Measurements from ENCODE around the gene TSPAN17.

Gene TSPAN17

DNA sequence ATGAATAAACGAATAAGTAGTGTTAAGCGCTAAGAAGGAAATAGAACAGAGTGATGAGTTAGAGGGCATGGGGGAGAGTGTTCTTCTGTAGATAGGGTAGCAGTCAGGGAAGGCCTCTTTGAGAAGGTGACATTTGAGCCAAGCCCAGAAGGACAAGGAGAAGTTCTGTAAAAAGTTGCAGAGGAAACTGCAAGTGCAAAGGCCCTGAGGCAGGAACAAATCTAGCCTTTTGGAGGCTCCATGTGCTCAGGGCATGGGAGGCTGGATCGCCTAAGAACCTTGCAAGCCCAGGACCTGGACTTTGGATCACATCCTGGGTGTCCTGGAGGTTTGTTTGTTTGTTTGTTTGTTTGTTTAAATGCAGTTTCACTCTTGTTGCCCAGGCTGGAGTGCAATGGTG is 8.8 kb upstream of the TSPAN17 start:
- no peak for TF ChIP-seq CEBPB (IDR thresholded peaks at IDR 0.05)
- TF ChIP-seq TCF12 (IDR thresholded peaks at IDR 0.05; ENCODE audit: low read depth) = no peak
- no peak for TF ChIP-seq TEAD4 (IDR thresholded peaks at IDR 0.05)
- no peak for TF ChIP-seq REST (IDR thresholded peaks at IDR 0.05; ENCODE audit: low read depth)
- no peak for TF ChIP-seq TAF1 (IDR thresholded peaks at IDR 0.05; ENCODE audit: low read depth)
- TF ChIP-seq, protein P1, sequence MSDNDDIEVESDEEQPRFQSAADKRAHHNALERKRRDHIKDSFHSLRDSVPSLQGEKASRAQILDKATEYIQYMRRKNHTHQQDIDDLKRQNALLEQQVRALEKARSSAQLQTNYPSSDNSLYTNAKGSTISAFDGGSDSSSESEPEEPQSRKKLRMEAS (IDR thresholded peaks at IDR 0.05) = no peak
- no peak for TF ChIP-seq EP300 (IDR thresholded peaks at IDR 0.05; ENCODE audit: borderline replicate concordance)
- TF ChIP-seq RAD21 (IDR thresholded peaks at IDR 0.05; ENCODE audit: low read depth) = no peak
- TF ChIP-seq, protein P2, sequence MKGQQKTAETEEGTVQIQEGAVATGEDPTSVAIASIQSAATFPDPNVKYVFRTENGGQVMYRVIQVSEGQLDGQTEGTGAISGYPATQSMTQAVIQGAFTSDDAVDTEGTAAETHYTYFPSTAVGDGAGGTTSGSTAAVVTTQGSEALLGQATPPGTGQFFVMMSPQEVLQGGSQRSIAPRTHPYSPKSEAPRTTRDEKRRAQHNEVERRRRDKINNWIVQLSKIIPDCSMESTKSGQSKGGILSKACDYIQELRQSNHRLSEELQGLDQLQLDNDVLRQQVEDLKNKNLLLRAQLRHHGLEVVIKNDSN (IDR thresholded peaks at IDR 0.05) = no peak
- TF ChIP-seq NFIC (IDR thresholded peaks at IDR 0.05) = no peak
- no peak for TF ChIP-seq EGR1 (IDR thresholded peaks at IDR 0.05)
- no peak for TF ChIP-seq YY1 (IDR thresholded peaks at IDR 0.05; ENCODE audit: low read depth)
- no peak for TF ChIP-seq CREB1 (IDR thresholded peaks at IDR 0.05; ENCODE audit: low read depth)
- no peak for TF ChIP-seq ZBTB7A (IDR thresholded peaks at IDR 0.05; ENCODE audit: low read depth)
- no peak for TF ChIP-seq FOXM1 (IDR thresholded peaks at IDR 0.05; ENCODE audit: borderline replicate concordance, low read depth)

DNA sequence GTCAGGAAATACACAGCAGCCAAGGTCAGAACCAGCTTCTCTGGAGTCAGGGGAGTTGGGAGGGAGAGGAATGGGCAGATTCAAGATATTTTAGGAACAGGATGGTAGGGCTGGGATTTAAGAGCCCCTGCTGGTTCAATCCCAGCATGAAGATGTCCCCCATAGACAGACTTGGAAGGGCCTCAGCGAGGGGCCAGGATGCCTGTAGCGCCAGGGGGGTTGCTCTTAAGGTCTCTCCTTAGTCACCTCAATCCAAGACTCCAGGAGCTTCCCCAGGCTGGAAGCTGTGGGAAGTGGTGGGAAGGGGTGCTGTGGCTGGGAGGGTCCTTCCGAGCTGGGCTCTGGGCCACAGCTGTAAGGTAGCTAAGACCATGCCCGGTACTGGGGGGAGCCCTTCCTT is 8.1 kb upstream of the TSPAN17 start:
- TF ChIP-seq FOXM1 (IDR thresholded peaks at IDR 0.05; ENCODE audit: borderline replicate concordance, low read depth) (no peak), ZBTB7A (IDR thresholded peaks at IDR 0.05; ENCODE audit: low read depth) (no peak), EGR1 (IDR thresholded peaks at IDR 0.05) (no peak), REST (IDR thresholded peaks at IDR 0.05; ENCODE audit: low read depth) (no peak), CEBPB (IDR thresholded peaks at IDR 0.05) (no peak), YY1 (IDR thresholded peaks at IDR 0.05; ENCODE audit: low read depth) (no peak), EP300 (IDR thresholded peaks at IDR 0.05; ENCODE audit: borderline replicate concordance) (no peak), CREB1 (IDR thresholded peaks at IDR 0.05; ENCODE audit: low read depth) (no peak), NFIC (IDR thresholded peaks at IDR 0.05) (no peak), RAD21 (IDR thresholded peaks at IDR 0.05; ENCODE audit: low read depth) (no peak), TCF12 (IDR thresholded peaks at IDR 0.05; ENCODE audit: low read depth) (no peak), TAF1 (IDR thresholded peaks at IDR 0.05; ENCODE audit: low read depth) (no peak), TEAD4 (IDR thresholded peaks at IDR 0.05) (no peak)
- TF ChIP-seq, protein P2 (IDR thresholded peaks at IDR 0.05) = no peak
- TF ChIP-seq, protein P1 (IDR thresholded peaks at IDR 0.05) = no peak

GRCh38 chr5:176639981-176640380 is 7.3 kb upstream of the TSPAN17 start:
- no peak for TF ChIP-seq NFIC (IDR thresholded peaks at IDR 0.05)
- no peak for TF ChIP-seq CEBPB (IDR thresholded peaks at IDR 0.05)
- TF ChIP-seq YY1 (IDR thresholded peaks at IDR 0.05; ENCODE audit: low read depth) = no peak

GRCh38 chr5:176640616-176641015 is 6.7 kb upstream of the TSPAN17 start:
- TF ChIP-seq, protein P2 (IDR thresholded peaks at IDR 0.05) = no peak
- no peak for TF ChIP-seq FOXM1 (IDR thresholded peaks at IDR 0.05; ENCODE audit: borderline replicate concordance, low read depth)
- TF ChIP-seq YY1 (IDR thresholded peaks at IDR 0.05; ENCODE audit: low read depth) = no peak
- no peak for TF ChIP-seq CEBPB (IDR thresholded peaks at IDR 0.05)

GRCh38 chr5:176642675-176643490 is 4.4 kb upstream of the TSPAN17 start:
- TF ChIP-seq FOXM1 (IDR thresholded peaks at IDR 0.05; ENCODE audit: borderline replicate concordance, low read depth) (no peak), REST (IDR thresholded peaks at IDR 0.05; ENCODE audit: low read depth) (no peak), TCF12 (IDR thresholded peaks at IDR 0.05; ENCODE audit: low read depth) (no peak), TEAD4 (IDR thresholded peaks at IDR 0.05) (no peak), TAF1 (IDR thresholded peaks at IDR 0.05; ENCODE audit: low read depth) (no peak), EP300 (IDR thresholded peaks at IDR 0.05; ENCODE audit: borderline replicate concordance) (no peak), NFIC (IDR thresholded peaks at IDR 0.05) (no peak), YY1 (IDR thresholded peaks at IDR 0.05; ENCODE audit: low read depth) (no peak), CEBPB (IDR thresholded peaks at IDR 0.05) (no peak)
- TF ChIP-seq, protein P2 (IDR thresholded peaks at IDR 0.05) = no peak

Data from Ishikawa (cell line).